Right kidney (tissue), 1 donor: ENCODE data around the gene NCAM2.

Experiments used
- DNase-seq: peaks from one replicate; pipeline ENCODE4 v3.0.0-alpha.2; 2016

NCAM2 gene

DNA sequence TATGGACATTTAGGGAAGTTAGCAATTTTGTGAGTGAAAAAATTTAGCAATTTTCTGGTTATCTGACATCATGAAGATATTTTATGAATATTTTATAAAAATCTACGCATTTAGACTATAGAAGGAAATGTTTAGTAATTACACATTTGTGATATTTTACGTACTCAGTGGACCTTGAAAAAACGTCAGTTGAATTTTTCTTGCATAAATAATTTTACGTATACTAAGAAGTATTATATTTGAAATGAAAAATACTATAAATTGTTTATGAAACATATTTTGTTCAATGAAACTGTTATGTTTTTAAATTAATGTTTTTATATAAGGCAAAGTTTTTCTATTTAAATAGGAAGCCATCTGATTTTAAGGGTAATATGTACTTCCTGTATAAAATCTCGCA is 462.8 kb downstream of the NCAM2 start:
- no peak for DNase-seq

DNA sequence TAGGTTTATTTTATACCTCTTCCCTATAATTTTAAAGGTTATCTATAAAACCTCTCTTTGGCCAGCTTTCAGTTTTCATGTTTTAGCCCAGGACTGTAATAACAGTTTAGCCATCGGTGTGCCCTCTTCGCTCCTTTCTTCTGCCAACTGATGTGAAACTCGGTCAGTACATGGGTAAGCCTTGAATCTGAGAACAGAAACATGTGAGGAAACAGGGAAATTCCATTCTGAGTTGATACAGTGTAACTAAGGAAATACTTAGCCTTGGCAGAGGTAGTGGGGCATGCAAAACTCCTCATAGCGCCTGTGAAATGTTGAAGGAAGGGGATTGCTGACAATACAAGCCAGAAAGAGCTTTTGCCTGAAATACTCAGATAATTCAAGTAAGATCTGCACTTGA is 465.2 kb downstream of the NCAM2 start:
- DNase-seq = no peak

DNA sequence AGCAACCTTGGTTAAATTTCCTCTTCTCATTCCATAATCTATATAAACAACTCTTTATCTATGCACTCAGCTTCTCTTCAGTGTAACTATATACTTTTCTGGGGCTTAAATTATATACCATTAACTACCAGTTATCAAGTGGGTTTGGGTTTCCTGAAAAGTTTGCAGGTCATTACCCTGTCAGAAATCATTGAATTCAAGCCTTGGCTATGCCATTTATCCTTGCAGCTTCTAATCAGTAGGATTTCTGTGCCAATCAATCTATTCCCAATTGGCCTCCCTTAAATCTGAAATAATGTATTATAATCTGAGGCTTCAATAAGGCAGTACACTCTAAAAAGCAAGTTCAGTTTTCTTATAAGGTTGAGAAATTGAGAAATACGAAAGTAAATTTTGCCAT is 466.5 kb downstream of the NCAM2 start:
- no peak for DNase-seq

DNA sequence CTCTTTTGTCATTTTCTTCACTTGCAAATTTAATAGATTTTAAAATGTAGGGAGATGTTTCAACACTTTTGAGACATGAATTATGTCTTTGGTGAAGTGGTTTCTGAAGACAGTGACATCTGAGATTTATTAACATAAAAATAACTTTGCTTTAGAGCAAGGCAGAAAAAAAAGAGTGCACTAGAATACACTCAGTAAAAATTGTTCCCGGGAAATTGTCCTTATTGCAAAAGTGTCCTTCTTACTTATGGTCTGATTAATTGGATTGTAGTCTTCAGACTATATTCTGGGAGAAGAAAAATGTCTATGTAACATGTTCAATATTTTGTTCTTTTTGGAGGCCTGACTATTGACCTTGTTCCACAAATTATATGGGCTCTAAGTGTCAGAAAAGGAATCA is 468.5 kb downstream of the NCAM2 start:
- DNase-seq = no peak

DNA sequence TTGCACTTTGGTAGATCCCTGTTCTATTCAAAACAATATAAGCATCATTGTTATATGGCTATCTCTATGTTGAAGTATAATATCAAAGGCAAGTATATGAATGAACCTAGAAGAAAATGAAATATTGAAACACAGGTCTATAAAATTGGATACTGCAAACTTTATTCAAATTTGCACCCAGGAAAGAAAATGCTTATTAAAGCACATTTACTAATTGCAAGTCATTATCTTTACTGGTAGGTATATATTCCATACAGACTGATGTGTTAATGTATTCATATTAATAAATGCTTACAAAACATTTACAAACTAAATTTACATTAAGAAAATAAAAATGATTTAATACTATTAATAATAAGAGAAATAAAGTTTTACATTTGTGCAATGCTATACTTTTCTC is 469.8 kb downstream of the NCAM2 start:
- no peak for DNase-seq

DNA sequence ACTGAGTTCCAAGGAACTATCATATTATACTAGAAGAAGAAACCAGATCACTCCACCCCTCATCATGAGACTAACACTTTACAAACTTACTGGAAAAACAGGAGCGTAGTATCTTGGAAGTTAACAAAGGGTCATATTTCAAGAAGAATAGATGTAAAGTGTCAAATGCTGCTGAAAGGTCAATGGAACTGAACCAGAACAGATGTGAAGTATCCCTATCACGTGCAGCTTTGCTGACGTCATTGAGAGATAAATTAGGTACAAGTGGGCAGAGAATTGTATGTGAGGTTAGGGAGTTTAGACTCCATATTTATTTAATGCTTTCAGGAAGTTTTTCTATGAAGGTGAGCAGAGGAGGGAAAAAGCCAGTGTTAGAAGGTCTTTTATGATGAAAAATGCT is 483.0 kb downstream of the NCAM2 start:
- DNase-seq = no peak

DNA sequence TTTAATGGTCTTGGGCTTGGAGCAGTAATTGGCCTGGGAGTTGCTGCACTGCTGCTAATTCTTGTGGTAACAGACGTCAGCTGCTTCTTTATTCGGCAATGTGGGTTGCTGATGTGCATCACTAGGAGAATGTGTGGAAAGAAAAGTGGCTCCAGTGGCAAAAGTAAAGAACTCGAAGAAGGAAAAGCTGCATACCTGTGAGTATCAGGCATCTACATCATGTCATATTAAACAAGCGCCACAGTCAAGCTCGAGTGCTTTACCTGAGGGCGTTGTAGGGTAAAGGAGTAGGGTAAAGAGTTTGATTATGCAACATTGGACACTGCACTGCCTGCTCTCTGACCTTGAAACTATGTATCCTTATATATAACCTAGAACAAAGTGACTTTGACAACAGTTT is 510.6 kb downstream of the NCAM2 start:
- DNase-seq = no peak

DNA sequence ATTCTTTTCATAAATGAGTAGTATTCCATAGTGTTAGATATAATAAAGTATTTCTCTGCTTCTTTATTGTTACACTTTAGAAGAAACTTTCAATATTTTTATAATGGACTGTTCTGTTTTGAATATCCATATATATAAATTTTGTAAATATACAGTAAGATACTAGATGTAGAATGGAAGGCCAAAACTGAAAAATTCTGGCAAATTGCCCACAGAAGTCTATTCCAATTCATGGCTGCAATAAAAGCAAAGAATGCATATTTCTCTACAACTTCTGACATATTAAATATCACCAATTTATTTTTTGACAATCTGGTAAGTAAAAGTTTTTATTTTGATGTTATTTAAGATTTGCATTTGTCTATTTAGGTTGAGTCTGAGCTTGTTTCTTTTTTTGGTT is 532.5 kb downstream of the NCAM2 start:
- no peak for DNase-seq

DNA sequence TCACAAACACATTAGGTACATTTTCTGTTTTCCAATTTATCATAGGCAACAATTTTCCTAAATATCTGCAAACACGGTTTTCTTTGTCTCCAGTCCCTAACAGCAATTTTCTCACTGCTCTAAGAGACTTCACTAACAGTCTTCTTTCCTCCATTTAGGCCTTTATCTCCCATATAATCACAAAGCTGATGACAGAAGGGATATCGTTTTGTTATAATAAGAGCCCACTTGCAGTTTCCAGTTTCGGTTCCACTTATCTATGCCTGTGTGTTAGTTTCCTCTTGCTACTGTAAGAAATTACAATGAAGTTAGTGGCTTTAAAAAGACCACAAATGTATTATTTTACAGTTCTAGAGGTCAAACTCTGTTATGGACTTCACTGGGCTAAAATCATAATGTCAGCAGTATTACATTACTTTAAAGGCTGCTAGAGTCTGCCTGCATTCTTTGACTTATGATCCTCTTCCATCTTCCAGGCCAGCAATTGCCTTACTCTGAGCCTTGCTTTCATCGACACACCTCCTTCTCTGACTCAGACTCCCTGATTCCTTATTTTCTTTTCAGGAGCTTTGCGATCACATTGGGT is 549.3 kb downstream of the NCAM2 start:
- no peak for DNase-seq

DNA sequence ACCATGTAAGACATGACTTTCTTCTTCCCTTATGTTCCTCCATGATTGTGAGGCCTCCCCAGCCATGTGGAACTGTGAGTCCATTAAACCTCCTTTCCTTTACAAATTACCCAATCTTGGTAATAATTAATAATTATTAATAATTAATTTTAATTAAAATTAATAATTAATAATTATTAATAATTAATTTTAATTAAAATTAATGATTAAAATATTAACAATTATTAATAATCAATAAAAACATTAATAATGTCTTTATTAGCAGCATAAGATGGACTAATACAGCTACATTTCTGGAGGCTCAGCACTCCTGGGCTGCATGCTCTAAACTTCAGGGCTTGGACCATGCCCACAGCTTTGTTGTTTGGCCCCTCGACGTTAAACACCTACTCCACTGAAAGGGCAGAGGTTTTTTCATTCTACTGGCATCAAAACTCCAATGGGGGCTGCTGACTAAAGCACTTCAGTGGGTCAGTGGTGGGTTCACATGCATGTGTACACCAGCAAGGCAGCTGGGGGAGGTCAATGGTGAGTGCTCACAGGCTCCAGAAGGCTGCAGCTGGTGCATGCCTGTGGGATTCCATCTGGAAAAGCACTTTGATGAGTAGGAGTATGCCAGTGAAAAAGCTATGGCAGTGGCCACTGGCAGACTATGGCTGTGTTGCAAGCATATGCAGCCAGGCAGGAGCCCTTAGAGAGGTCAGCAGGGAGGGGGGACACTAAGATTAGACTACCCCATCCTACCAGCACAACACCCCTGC is 561.3 kb downstream of the NCAM2 start:
- no peak for DNase-seq
